ENCODE measurements around the gene PIK3R5.

Gene PIK3R5

DNA sequence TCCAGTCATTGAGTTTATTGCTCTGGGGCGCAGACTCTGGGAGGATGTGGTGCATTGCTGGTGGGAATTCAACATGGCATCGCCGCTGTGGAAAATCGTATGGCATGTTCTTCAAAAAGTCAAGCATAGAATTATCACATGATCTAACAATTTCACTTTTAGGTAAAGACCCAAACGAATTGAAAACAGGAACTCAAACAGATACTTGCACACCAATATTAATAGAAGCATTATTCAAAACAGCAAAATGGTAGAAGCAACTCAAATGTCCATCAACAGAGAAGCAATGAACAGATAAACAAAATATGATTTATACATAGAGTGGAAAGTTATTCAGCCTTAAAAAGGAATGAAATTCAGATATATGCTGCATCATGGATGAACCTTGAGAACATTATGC, 113.9 kb downstream of the PIK3R5 start:
- DNase-seq, result no peak

DNA sequence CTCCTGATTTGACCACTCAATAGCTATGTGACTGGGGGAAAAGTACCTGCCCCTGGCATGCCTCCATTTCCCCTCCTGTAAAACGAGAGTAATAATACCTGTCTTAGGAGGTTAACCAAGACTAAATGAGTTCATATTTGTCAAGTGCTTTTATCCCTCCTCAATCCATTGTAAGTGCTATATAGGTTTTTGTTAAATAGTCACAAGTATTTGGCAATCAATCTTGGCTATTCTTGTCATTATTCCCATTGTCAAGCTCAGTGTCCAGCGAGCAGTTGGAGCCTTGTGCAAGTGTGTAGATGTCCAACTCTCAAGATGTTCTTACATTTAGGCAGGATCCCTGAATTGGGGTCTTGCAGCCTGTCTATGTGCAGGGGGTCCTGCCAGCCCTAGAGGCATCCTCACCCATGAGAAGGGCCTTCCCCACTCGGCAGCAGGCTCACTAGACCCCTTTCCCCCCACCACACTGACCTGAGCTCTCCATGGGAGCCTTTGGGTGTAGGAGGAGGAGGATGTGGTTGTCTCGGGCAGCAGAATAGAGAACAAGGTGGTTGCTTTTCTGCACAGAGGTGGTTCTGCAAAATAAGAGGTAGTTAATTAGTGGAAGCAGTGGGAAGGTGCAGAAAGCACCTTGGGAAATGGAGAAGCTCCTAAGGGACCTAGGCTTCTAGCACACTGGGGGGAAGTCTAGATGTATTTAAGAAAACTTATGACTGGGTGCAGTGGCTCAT, 116.0 kb downstream of the PIK3R5 start:
- no peak for DNase-seq

DNA sequence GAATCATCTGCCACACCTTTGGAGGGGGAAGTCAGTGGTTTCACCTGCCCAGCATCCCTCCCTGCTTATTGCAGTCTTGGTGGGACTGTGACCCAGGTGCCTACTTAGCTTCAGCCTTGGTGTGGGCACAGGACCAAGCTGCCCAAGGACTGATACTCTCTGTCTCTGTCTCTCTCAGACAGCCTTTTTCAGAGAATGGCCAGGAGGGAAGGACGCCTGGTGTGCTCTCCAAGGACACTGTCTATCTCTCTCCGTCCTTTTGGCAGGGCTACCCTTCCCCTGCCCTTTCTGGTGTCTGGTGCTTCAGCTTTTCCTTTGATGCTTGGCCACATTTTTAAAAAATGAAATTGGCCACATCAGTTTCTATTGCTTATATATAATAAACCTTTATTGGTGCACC, 117.6 kb downstream of the PIK3R5 start:
- DNase-seq, result no peak

DNA sequence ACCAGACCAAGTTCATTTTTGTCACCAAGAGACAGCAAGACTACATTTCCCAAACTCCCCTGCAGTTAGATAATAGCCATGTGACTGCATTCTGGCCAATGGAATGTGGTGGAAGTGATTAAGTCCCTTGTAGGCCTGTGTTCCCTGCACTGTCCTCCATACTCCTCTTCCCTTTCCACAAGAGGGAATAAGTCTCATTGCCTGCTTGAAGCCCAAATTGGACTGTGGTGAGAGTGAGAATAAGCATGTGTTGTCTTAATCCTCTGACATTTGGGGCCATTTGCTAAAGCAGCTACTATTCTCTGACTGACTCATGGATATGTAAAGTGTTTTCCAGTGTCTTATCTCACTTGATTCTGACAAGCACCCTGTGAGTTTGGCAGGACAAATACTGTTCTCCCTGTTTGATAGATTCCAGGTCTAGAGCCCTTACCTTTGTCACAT, 118.7 kb downstream of the PIK3R5 start:
- no peak for DNase-seq

DNA sequence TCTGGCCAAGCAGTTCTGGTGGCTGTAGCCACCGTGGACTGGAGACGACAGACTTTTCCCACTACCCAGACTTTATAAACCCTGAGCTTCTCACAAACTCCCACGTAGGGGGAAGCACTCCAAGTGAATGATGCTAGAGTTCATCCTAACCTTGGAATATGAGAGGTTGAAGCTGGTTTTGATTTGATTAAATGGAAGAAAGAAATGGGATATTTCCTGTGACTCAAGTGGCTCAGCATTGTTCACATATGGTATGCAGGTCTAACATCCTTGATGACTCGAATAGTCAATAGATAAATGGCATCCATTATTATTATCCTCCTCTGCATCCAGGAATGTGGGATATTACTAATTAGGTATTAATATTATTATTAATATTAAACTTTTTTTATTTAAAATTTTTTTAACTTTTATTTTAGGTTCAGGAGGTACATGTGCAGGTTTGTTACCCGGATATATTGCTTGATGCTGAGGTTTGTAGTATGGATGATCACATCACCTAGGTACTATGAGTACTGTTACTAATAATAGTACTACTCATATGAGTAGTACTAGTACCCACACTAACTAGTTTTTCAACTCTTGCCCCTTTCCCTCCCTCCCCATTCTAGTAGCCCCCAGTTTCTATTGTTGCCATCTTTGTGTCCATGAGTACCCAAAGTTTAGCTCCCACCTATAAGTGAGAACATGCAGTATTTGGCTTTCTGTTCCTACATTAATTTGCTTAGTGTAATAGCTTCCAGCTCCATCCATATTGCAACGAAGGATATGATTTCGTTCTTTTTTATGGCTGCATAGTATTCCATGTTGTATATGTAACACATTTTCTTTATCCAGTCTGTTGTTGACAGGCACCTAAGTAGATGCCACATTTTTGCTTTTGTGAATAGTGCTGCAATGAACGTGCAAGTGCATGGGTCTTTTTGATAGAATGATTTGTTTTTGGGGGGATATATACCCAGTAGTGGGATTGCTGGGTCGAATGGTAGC, 121.0 kb downstream of the PIK3R5 start:
- DNase-seq, result no peak

DNA sequence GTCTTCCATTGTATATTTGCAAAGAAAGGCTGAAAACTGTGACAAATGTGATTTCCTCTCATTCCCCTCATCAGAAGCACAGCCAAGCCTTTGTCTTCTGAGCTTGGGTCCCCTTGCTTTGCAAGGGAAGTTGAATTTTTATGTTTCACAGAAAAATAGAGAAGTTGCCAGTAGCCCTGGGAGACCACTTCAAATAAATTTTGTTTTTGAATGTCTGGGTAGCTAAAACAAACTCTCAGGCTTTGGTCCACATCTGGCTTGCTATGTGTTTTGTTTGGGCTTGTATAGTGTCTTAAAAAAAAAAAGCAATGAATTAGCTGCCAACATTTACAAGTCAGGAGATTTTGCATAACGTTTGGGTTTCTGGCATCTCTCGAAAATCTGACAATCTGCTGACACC, 122.2 kb downstream of the PIK3R5 start:
- DNase-seq, result no peak

- DNase-seq, result no peak
These were observed 123.7 kb downstream of the PIK3R5 start for GRCh38 chr17:8841844-8842243.

GRCh38 chr17:8839410-8839935, 126.0 kb downstream of the PIK3R5 start:
- no peak for DNase-seq

DNA sequence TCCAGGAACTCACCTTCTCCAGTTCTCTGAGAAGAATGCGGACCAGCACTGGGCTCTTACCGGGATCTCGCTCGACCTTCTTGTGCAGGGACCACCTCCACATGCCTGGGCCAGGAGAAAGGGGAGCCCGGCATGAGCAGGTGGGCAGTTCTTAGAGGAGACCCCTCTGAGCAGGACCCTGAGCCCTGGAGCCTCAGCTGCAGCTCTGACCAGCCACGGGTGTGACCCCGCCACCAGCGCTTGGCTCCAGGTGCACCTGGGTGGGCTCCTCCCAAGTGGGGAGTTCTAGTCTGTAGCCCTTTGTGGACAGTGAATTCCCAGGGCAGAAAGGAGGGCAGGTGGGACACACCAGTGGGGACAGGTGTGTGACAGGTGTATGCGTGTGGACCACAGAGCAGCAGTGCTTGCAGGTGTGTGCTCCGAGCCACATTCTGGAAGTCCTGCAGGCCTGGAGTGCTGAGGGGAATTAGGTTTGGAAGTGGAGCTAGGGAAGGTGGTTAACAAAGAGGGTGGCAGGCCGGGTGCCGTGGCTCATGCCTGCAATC, 126.9 kb downstream of the PIK3R5 start:
- DNase-seq, result no peak

- DNase-seq, result no peak
These were observed 127.9 kb downstream of the PIK3R5 start for GRCh38 chr17:8837563-8838075.

DNA sequence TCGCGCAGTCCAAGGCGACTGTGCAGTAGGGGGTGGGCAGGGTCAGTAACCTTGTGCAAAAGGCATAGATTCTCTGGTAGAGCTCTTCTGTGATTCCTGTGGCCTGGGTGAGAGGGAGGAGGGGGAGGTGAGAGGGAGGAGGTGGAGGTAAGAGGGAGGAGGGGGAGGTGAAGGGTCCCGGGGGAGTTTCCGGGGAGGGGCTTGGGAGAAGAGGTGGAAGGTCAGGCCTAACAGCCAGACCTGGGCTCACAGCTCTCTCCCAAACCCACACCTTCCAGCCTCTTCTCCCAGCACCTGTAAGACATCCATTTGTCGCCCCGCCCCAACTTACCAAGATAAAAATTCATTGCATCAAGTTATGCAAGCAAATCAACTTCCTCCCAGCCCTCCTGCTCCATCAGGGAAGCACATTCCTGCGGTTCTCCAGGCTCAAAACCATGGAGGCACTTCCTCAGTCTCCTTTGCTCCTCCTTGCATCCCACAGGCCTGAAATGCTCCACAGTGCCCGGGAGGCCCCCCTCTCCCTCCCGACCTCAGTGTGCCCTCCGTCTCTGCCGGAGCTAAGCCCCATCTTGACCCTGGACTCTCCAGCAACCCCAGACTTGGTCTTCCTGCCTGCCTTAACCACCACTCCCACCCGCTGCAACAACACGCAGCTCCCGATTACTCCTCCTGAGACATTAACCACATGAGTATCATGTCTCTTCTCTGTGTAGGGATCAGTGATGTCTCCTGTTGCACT, 128.5 kb downstream of the PIK3R5 start:
- no peak for DNase-seq

DNA sequence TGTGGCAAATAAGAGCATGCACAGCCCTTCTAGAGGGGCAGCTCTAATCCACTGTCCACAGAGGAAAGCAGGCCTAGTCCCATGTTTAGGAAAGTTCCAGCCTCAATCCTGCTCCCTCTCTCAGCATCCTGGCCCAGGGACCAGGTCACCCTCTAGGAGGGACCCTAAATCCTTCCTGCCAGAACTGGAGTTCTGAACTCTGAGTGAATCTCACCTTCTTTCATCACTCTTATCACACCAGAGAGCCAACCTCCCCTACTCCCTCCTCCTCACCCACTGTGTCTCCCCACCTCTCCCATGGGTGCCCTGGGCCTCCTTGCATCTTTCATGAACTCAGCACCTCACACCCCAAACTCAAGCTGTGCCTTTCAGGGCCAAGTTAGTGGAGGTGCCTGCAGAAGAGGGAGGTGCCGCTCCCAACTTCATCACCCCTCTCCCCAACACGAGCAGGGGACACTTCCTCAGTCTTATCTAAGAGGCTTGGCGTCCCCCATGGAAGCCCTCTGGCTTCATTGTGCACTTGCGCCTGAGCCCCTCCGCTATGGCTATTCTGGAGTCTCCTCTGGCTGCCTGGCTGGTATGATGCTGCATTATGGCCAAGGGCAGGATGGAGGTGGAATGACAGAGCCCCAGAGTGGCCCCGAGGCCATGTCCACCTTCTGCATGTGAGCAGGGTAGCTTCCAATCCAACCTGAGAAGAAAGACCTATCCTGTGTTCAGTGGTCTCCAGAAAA, 129.7 kb downstream of the PIK3R5 start:
- no peak for DNase-seq

DNA sequence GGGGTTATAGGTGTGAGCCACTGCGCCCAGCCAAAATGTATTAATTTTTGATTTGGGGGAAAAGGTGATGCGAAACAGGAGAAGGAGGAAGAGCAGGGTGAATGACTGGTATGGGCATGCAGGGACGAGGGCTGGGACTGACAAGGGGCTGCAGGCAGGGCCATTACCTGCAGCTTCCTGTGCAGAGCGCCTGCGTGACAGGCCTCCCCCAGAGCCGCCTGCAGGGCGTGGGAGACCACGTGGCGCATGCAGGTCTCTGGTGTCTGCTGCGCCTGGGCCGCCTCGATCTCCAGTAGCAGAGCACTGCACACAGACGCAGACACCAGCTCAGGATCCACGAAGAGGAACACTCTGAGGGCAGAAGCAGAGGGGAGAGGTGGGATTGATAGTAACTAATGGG, 130.4 kb downstream of the PIK3R5 start:
- DNase-seq, result no peak

- DNase-seq, result no peak
These were observed 132.7 kb downstream of the PIK3R5 start for GRCh38 chr17:8832711-8833352.

GRCh38 chr17:8831234-8831849, 134.2 kb downstream of the PIK3R5 start:
- no peak for DNase-seq

DNA sequence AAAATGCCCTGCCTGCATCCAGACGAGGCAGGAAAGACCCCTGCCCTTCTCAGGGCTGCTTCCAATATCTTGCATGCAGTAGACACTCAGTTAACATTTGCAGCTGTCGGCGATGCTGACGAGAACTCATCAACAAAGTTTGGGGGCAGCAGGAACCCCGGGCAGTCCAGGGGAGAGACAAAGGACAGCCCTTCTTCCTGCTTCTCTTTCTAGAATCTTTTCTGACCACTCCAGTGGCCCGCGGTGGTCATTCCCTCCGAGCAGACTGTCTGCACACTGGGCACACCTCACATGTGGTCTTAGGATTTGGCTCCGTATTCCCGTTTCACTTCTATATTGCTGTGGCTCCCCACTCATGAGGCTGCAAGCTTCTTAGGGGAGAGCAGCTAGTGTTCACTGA, 135.4 kb downstream of the PIK3R5 start:
- DNase-seq, result no peak

DNA sequence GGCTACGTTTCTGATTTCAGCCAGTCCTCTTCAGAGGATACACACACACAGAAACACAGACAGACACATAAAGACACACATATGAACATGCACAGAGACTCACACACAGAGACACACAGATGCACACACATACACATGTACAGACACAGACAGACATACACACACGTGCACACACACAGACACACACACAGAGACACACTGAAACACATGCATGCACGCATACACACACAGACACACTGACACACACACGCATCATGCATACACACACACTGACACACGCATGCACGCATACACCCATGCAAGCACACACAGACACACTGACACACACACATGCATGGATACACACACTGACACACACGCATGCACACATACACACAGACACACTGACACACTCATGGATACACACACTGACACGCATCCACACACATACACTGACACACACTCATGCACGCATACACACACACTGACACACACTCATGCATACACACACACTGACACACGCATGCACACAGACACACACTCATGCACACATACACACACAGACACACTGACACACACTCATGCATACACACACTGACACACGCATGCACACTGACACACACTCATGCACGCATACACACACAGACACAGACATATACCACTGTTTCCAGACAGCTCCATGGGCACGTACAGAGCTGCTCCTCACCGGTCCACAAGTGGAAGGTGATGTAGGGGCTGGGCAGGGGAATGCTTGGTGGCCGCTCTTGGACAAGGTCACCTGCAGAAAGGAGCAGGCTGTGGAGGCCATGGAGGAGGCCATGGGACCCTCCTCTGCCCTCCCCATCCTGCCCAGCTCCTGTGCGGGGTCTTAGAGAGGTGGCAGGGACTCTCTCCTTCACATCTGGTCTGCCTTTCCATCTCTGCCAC, 136.2 kb downstream of the PIK3R5 start:
- DNase-seq, result no peak
